Cardiac muscle cell (in vitro differentiated cells and primary cell): Measurements from ENCODE around the gene REEP6. TPM values are rescaled to one million over a fixed set of nuclear protein-coding genes. Genes with fewer than 3 reads are reported as not detected.
A peak's percentile ranks its signal among the peaks of the same experiment; 100 is the strongest.

Experiments
- DNase-seq, 2 donors: peaks; one replicate each; pipeline versions ENCODE4 v3.0.0 to v3.0.0-alpha.2; 2010 to 2017; ENCODE audit warnings: low read depth in 1 of 2, low spot score in 1 of 2
- H3K27ac ChIP-seq: fragments of 200-600 bp; sonication (generic); 2 replicates; pipeline ENCODE4 v1.5.1; 2016
- H3K27me3 ChIP-seq: fragments of 200-600 bp; sonication (generic); 2 replicates; pipeline ENCODE4 v1.6.0; 2016; ENCODE audit warnings: control low read depth
- H3K36me3 ChIP-seq: fragments of 200-600 bp; sonication (generic); 2 replicates; pipeline ENCODE4 v1.5.1; 2016; ENCODE audit warnings: control low read depth
- H3K4me1 ChIP-seq: fragments of 200-600 bp; sonication (generic); 2 replicates; pipeline ENCODE4 v1.8.1; 2017; ENCODE audit warnings: low read depth, mild to moderate bottlenecking, mixed run types
- H3K4me3 ChIP-seq: fragments of 200-600 bp; sonication (generic); 2 replicates; pipeline ENCODE4 v1.5.1; 2016; ENCODE audit warnings: mild to moderate bottlenecking
- H3K9me3 ChIP-seq: fragments of 200-600 bp; sonication (generic); 2 replicates; pipeline ENCODE4 v1.5.1; 2017; ENCODE audit warnings: low read depth, mild to moderate bottlenecking, control low read depth
- CTCF ChIP-seq: IDR thresholded peaks from 2 replicates; pipeline ENCODE4 v1.5.1; 2012; ENCODE audit warnings: low read depth, mild to moderate bottlenecking, low read length
- polyA plus RNA-seq: library from polyadenylated mRNA; unstranded; fragments of >200 nt; fragmentation: Nextera tagmentation; extraction: Ambion mirVana; gene quantifications from 2 replicates; pipeline ENCODE4 v1.2.1, GENCODE V29; 2016
- total RNA-seq: library from RNA; depleted of rRNA; stranded (reverse); fragments of >200 nt; gene quantifications from 2 replicates; pipeline ENCODE4 v1.2.3, GENCODE V29; 2016

The REEP6 gene
- total and polyA plus RNA-seq, 2 experiments from 2014 or later, result 52.7 to 99.8 TPM

GRCh38 chr19:1510442-1510806, 19.4 kb downstream of the REEP6 start:
- TF ChIP-seq CTCF, result no peak
- no peak overlapping the region for H3K4me3 ChIP-seq
- no peak for DNase-seq

GRCh38 chr19:1510807-1511206, 19.8 kb downstream of the REEP6 start:
- no peak for TF ChIP-seq CTCF
- H3K27me3 ChIP-seq, result peaks cover 18% of the 10 kb centered on the region
- no peaks in the 10 kb centered on the region for H3K4me1 ChIP-seq
- no peak for DNase-seq
- H3K9me3 ChIP-seq, result no peaks in the 10 kb centered on the region
- no peak overlapping the region for H3K27ac ChIP-seq
- H3K36me3 ChIP-seq, result no peaks in the 10 kb centered on the region
- no peak overlapping the region for H3K4me3 ChIP-seq

More at GRCh38 chr19:1510442-1510806, 19.4 kb downstream of the REEP6 start:
- Histone ChIP-seq H3K27ac (no peak overlapping the region), H3K9me3 (no peaks in the 10 kb centered on the region), H3K36me3 (no peaks in the 10 kb centered on the region), H3K27me3 (peaks cover 18% of the 10 kb centered on the region), H3K4me1 (no peaks in the 10 kb centered on the region)

- Histone ChIP-seq H3K36me3 (no peaks in the 10 kb centered on the region), H3K27ac (no peak overlapping the region), H3K9me3 (no peaks in the 10 kb centered on the region), H3K27me3 (peaks cover 18% of the 10 kb centered on the region), H3K4me1 (no peaks in the 10 kb centered on the region), H3K4me3 (no peak overlapping the region)
- no peak for TF ChIP-seq CTCF
- no peak for DNase-seq
Measured at GRCh38 chr19:1511318-1512317, 20.6 kb downstream of the REEP6 start.

- Histone ChIP-seq H3K9me3 (no peaks in the 10 kb centered on the region), H3K36me3 (no peaks in the 10 kb centered on the region)
Measured at GRCh38 chr19:1512671-1513498, 21.9 kb downstream of the REEP6 start, which contains the start of gene ADAMTSL5. TSS of gene ADAMTSL5 (minus strand) at chr19:1513019. CDS start at chr19:1510943, 2,076 bp downstream.

More at GRCh38 chr19:1512671-1513498, 21.9 kb downstream of the REEP6 start, which contains the start of gene ADAMTSL5:
- peak within 1 kb of the TSS; percentile 44 for H3K4me3 ChIP-seq
- DNase-seq, result peak; percentile 67 to 71
- peaks cover 18% of the 10 kb centered on the region for H3K27me3 ChIP-seq
- no peak within 1 kb of the TSS for H3K27ac ChIP-seq
- no peak for TF ChIP-seq CTCF
- no peaks in the 10 kb centered on the region for H3K4me1 ChIP-seq
